GM23248 (cell line): ENCODE data around the gene ANAPC7. TPM values are rescaled to one million over a fixed set of nuclear protein-coding genes. Genes with fewer than 3 reads are reported as not detected.

Experiments used
- DNase-seq: peaks from one replicate; pipeline ENCODE4 v3.0.0-alpha.2; 2015
- H2AFZ ChIP-seq: fragments of 200-600 bp; sonication (generic); 2 replicates; pipeline ENCODE4 v1.6.1; 2016; ENCODE audit warnings: antibody characterized with exemption
- H3F3A ChIP-seq: fragments of 200-600 bp; sonication (generic); 2 replicates; pipeline ENCODE4 v1.6.1; 2016; ENCODE audit warnings: mild to moderate bottlenecking, antibody characterized with exemption, mixed run types; ENCODE audit not compliant: insufficient read depth
- H3K27ac ChIP-seq: fragments of 200-600 bp; sonication (generic); 2 replicates; pipeline ENCODE4 v1.5.1; 2016; ENCODE audit warnings: mild to moderate bottlenecking
- H3K27me3 ChIP-seq: fragments of 200-600 bp; sonication (generic); replicated peaks from 2 replicates; pipeline ENCODE4 v1.6.1; 2016; ENCODE audit warnings: mild to moderate bottlenecking; ENCODE audit not compliant: insufficient read depth
- H3K36me3 ChIP-seq: fragments of 200-600 bp; sonication (generic); 2 replicates; pipeline ENCODE4 v1.6.1; 2016; ENCODE audit warnings: low read depth, mild to moderate bottlenecking
- H3K4me1 ChIP-seq: fragments of 200-600 bp; sonication (generic); 2 replicates; pipeline ENCODE4 v1.6.1; 2016; ENCODE audit warnings: mild to moderate bottlenecking; ENCODE audit not compliant: insufficient read depth
- H3K4me2 ChIP-seq: fragments of 200-600 bp; sonication (generic); one replicate; pipeline ENCODE4 v1.6.1; 2016; ENCODE audit warnings: mild to moderate bottlenecking; ENCODE audit not compliant: unreplicated experiment
- H3K4me3 ChIP-seq: fragments of 200-600 bp; sonication (generic); 2 replicates; pipeline ENCODE4 v1.5.1; 2016; ENCODE audit warnings: mild to moderate bottlenecking
- H3K79me2 ChIP-seq: fragments of 200-600 bp; sonication (generic); 2 replicates; pipeline ENCODE4 v1.6.1; 2016; ENCODE audit warnings: mild to moderate bottlenecking; ENCODE audit not compliant: insufficient read depth
- H3K9ac ChIP-seq: fragments of 200-600 bp; sonication (generic); 2 replicates; pipeline ENCODE4 v1.6.1; 2016; ENCODE audit warnings: mild to moderate bottlenecking
- H3K9me2 ChIP-seq: fragments of 200-600 bp; sonication (generic); 2 replicates; pipeline ENCODE4 v1.6.1; 2016; ENCODE audit warnings: mixed run types, mild to moderate bottlenecking, moderate library complexity; ENCODE audit not compliant: insufficient read depth
- H3K9me3 ChIP-seq: fragments of 200-600 bp; sonication (generic); one replicate; pipeline ENCODE4 v1.6.1; 2017; ENCODE audit warnings: low read depth
- H4K20me1 ChIP-seq: fragments of 200-600 bp; sonication (generic); 2 replicates; pipeline ENCODE4 v1.6.0; 2016; ENCODE audit not compliant: insufficient read depth
- EZH2 ChIP-seq: fragments of 200-600 bp; sonication (generic); IDR thresholded peaks from 2 replicates; pipeline ENCODE4 v1.6.1; 2018; ENCODE audit warnings: antibody characterized with exemption, mild to moderate bottlenecking; ENCODE audit not compliant: insufficient read depth, poor library complexity, severe bottlenecking
- EZH2phosphoT487 ChIP-seq: fragments of 200-600 bp; sonication (generic); IDR thresholded peaks from 2 replicates; pipeline ENCODE4 v1.6.1; 2018; ENCODE audit warnings: antibody characterized with exemption, moderate library complexity, mild to moderate bottlenecking, low read depth; ENCODE audit not compliant: insufficient read depth
- WGBS, 2 experiments: methylation state at CpG; one replicate each; pipeline ENCODE4 v1.1.6; 2015 to 2017; ENCODE audit warnings: low lambda C conversion rate in 2 of 2, low coverage in 1 of 2; ENCODE audit errors: missing lambda C conversion rate in 2 of 2; 5-methylcytosine and 5-hydroxymethylcytosine counted together
- in situ Hi-C: fragments of 300-500 bp; cut with MboI; formaldehyde crosslinking; loops from 2 replicates; pipeline ENCODE4 v1.15.0; 2020
- polyA plus RNA-seq: library from polyadenylated mRNA; unstranded; fragments of >200 nt; fragmentation: Nextera tagmentation; extraction: Ambion mirVana; gene quantifications from 2 replicates; pipeline ENCODE4 v1.2.1, GENCODE V29; 2016
- total RNA-seq: library from RNA; depleted of rRNA; stranded (reverse); fragments of >200 nt; shearing (Covaris generic); gene quantifications from 2 replicates; pipeline ENCODE4 v1.2.3, GENCODE V29; 2014

ANAPC7 gene
- total and polyA plus RNA-seq, 2 experiments from 2014 or later = 35.5 to 46.5 TPM

GRCh38 chr12:110373962-110374611 is 29.4 kb downstream of the ANAPC7 start:
- in situ Hi-C loops = no loop called here
- no peak overlapping the region for H3K9ac ChIP-seq
- no peaks in the 10 kb centered on the region for H3K9me2 ChIP-seq
- H3K27me3 ChIP-seq = no peaks in the 10 kb centered on the region
- H3F3A ChIP-seq = peaks cover 18% of the 10 kb centered on the region
- no peaks in the 10 kb centered on the region for H3K79me2 ChIP-seq
- no peak overlapping the region for H3K4me3 ChIP-seq
- peaks cover 27% of the 10 kb centered on the region for H3K36me3 ChIP-seq
- H2AFZ ChIP-seq = no peak overlapping the region
- H4K20me1 ChIP-seq = no peaks in the 10 kb centered on the region
- WGBS, 2 experiments = 82 to 85% methylated on average over 13 of the region's 13 CpGs
- H3K4me2 ChIP-seq = no peak overlapping the region
- TF ChIP-seq EZH2 (no peak), EZH2phosphoT487 (no peak)
- H3K27ac ChIP-seq = no peak overlapping the region
- H3K4me1 ChIP-seq = no peaks in the 10 kb centered on the region
- no peak for DNase-seq
- no peaks in the 10 kb centered on the region for H3K9me3 ChIP-seq

- 24 to 43% methylated on average over 2 of the region's 2 CpGs for WGBS, 2 experiments
- DNase-seq = no peak
Observed at GRCh38 chr12:110373425-110373824, 30.1 kb downstream of the ANAPC7 start.

GRCh38 chr12:110373025-110373424 is 30.5 kb downstream of the ANAPC7 start:
- Histone ChIP-seq H3K9me3 (no peaks in the 10 kb centered on the region), H2AFZ (no peak overlapping the region), H3K4me1 (no peaks in the 10 kb centered on the region), H3K36me3 (peaks cover 27% of the 10 kb centered on the region), H3K9me2 (no peaks in the 10 kb centered on the region), H3F3A (peaks cover 18% of the 10 kb centered on the region), H3K4me2 (no peak overlapping the region), H4K20me1 (no peaks in the 10 kb centered on the region), H3K79me2 (no peaks in the 10 kb centered on the region), H3K9ac (no peak overlapping the region), H3K4me3 (no peak overlapping the region), H3K27ac (no peak overlapping the region), H3K27me3 (no peaks in the 10 kb centered on the region)
- DNase-seq = no peak
- 38 to 55% methylated on average over 4 of the region's 4 CpGs for WGBS, 2 experiments
- in situ Hi-C loops = no loop called here
- TF ChIP-seq EZH2phosphoT487 = no peak
- TF ChIP-seq EZH2 = no peak

More at GRCh38 chr12:110373425-110373824, 30.1 kb downstream of the ANAPC7 start:
- H3K4me3 ChIP-seq = no peak overlapping the region
- H3K27me3 ChIP-seq = no peaks in the 10 kb centered on the region
- in situ Hi-C loops = no loop called here
- TF ChIP-seq EZH2 = no peak
- no peak for TF ChIP-seq EZH2phosphoT487
- no peaks in the 10 kb centered on the region for H3K9me3 ChIP-seq
- H3K27ac ChIP-seq = no peak overlapping the region
- H3K79me2 ChIP-seq = no peaks in the 10 kb centered on the region
- H3F3A ChIP-seq = peaks cover 18% of the 10 kb centered on the region
- H2AFZ ChIP-seq = no peak overlapping the region
- no peak overlapping the region for H3K4me2 ChIP-seq
- no peaks in the 10 kb centered on the region for H3K4me1 ChIP-seq
- no peak overlapping the region for H3K9ac ChIP-seq
- H3K36me3 ChIP-seq = peaks cover 27% of the 10 kb centered on the region
- no peaks in the 10 kb centered on the region for H3K9me2 ChIP-seq
- H4K20me1 ChIP-seq = no peaks in the 10 kb centered on the region

- Histone ChIP-seq H4K20me1 (no peaks in the 10 kb centered on the region), H3K4me1 (no peaks in the 10 kb centered on the region)
Observed at GRCh38 chr12:110372056-110372425, 31.5 kb downstream of the ANAPC7 start.

More at GRCh38 chr12:110372056-110372425, 31.5 kb downstream of the ANAPC7 start:
- Histone ChIP-seq H3K9me3 (no peaks in the 10 kb centered on the region), H3K79me2 (no peaks in the 10 kb centered on the region), H3K27ac (no peak overlapping the region), H3F3A (peaks cover 18% of the 10 kb centered on the region), H3K36me3 (peaks cover 21% of the 10 kb centered on the region), H3K27me3 (no peaks in the 10 kb centered on the region), H3K9me2 (no peaks in the 10 kb centered on the region), H3K9ac (no peak overlapping the region), H2AFZ (no peak overlapping the region), H3K4me2 (no peak overlapping the region), H3K4me3 (no peak overlapping the region)
- no peak for DNase-seq
- TF ChIP-seq EZH2 = no peak
- no peak for TF ChIP-seq EZH2phosphoT487
- in situ Hi-C loops = no loop called here
- WGBS, 2 experiments = 86 to 90% methylated on average over 7 of the region's 7 CpGs
